Kidney epithelial cell (primary cell): Measurements from ENCODE around the gene PPP1R2. TPM values are rescaled to one million over a fixed set of nuclear protein-coding genes. Genes with fewer than 3 reads are reported as not detected.

Experiments
- DNase-seq: peaks from one replicate; pipeline ENCODE4 v3.0.0-alpha.2; 2010; ENCODE audit warnings: low read depth
- H3K27me3 ChIP-seq: 2 replicates; pipeline ENCODE4 v1.6.0; 2011; ENCODE audit warnings: low read length; ENCODE audit not compliant: control insufficient read depth, insufficient read depth
- H3K36me3 ChIP-seq: 2 replicates; pipeline ENCODE4 v1.5.1; 2011; ENCODE audit warnings: low read length; ENCODE audit not compliant: control insufficient read depth, insufficient read depth
- H3K4me3 ChIP-seq: 2 replicates; pipeline ENCODE4 v1.5.1; 2011; ENCODE audit warnings: low read depth, mild to moderate bottlenecking, control low read depth, low read length
- CTCF ChIP-seq: IDR thresholded peaks from 2 replicates; pipeline ENCODE4 v1.5.1; 2011; ENCODE audit warnings: mild to moderate bottlenecking, moderate library complexity, low read length, control low read depth, inconsistent platforms; ENCODE audit not compliant: insufficient read depth, poor library complexity, severe bottlenecking
- total RNA-seq: library from RNA; depleted of rRNA; stranded (reverse); fragments of >200 nt; gene quantifications from 2 replicates; pipeline ENCODE4 v1.2.3, GENCODE V29; 2015

PPP1R2 gene
- total RNA-seq, 1 donor from 2014 or later, result 50.8 TPM

- TF ChIP-seq CTCF, result no peak
- Histone ChIP-seq H3K36me3 (no peaks in the 10 kb centered on the region), H3K4me3 (no peak overlapping the region), H3K27me3 (peaks cover 2% of the 10 kb centered on the region)
- no peak for DNase-seq
Measured at GRCh38 chr3:195578565-195578964, 35.4 kb upstream of the PPP1R2 start.

GRCh38 chr3:195577645-195578177 is 34.6 kb upstream of the PPP1R2 start:
- no peak for DNase-seq
- H3K4me3 ChIP-seq, result no peak overlapping the region
- no peak for TF ChIP-seq CTCF
- H3K36me3 ChIP-seq, result no peaks in the 10 kb centered on the region
- H3K27me3 ChIP-seq, result peaks cover 2% of the 10 kb centered on the region

- no peaks in the 10 kb centered on the region for H3K36me3 ChIP-seq
- no peak for TF ChIP-seq CTCF
- no peak for DNase-seq
- H3K4me3 ChIP-seq, result no peak overlapping the region
- H3K27me3 ChIP-seq, result peaks cover 2% of the 10 kb centered on the region
Measured at GRCh38 chr3:195574497-195575304, 31.6 kb upstream of the PPP1R2 start.

- no peak for TF ChIP-seq CTCF
- Histone ChIP-seq H3K36me3 (no peaks in the 10 kb centered on the region), H3K4me3 (no peak overlapping the region), H3K27me3 (peaks cover 2% of the 10 kb centered on the region)
- DNase-seq, result no peak
Measured at GRCh38 chr3:195573611-195574496, 30.7 kb upstream of the PPP1R2 start.

- no peaks in the 10 kb centered on the region for H3K27me3 ChIP-seq
- H3K36me3 ChIP-seq, result no peaks in the 10 kb centered on the region
- H3K4me3 ChIP-seq, result no peak overlapping the region
- DNase-seq, result no peak
- no peak for TF ChIP-seq CTCF
Measured at GRCh38 chr3:195571361-195571760, 28.2 kb upstream of the PPP1R2 start.
